ENCODE data around the gene GMDS.

The GMDS gene

DNA sequence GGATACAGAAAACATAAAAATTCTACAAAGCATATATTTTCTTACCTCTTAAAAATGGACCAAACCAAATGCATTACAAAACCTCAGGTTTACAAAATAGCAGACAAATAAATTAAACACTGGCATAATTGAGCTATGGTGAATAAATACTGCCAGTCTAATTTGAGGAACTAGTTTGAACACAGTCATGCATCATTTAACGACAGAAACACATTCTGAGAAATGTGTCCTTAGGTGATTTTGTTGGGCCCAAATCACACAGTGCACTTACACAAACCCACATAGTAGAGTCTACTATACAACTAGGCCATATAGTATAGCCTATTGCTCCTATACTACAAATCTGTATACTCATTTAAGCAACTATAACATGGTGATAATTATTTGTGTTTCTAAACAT, 420.1 kb downstream of the GMDS start:
- Histone ChIP-seq H3K4me3 (ENCODE audit: low read depth in 1 of 2, low read length in 2 of 2) (no peak overlapping the region), H3K79me2 (ENCODE audit: insufficient read depth, low read length) (no peaks in the 10 kb centered on the region), H4K20me1 (ENCODE audit: insufficient read depth, low read length) (no peaks in the 10 kb centered on the region), H3K4me2 (ENCODE audit: insufficient read depth, low read length) (no peak overlapping the region), H3K36me3 (ENCODE audit: insufficient read depth, low read length) (peaks cover 3% of the 10 kb centered on the region; the same call in 1 of the 2 replicates), H3K4me1 (ENCODE audit: insufficient read depth, low read length) (no peaks in the 10 kb centered on the region), H2AFZ (ENCODE audit: low read depth, low read length) (no peak overlapping the region), H3K27me3 (ENCODE audit: insufficient read depth, low read length, poor library complexity) (no peaks in the 10 kb centered on the region), H3K9ac (ENCODE audit: low read depth, low read length) (no peak overlapping the region), H3K9me3 (ENCODE audit: insufficient read depth, low read length, severe bottlenecking) (peaks cover 18% of the 10 kb centered on the region), H3K27ac (ENCODE audit: low read length) (no peak overlapping the region)
- no peak for ATAC-seq (ENCODE audit: insufficient read depth, low read depth)
- TF ChIP-seq EZH2 (IDR thresholded peaks at IDR 0.05; ENCODE audit: borderline replicate concordance, low read depth, low read length, severe bottlenecking): no peak
- TF ChIP-seq, protein P1, sequence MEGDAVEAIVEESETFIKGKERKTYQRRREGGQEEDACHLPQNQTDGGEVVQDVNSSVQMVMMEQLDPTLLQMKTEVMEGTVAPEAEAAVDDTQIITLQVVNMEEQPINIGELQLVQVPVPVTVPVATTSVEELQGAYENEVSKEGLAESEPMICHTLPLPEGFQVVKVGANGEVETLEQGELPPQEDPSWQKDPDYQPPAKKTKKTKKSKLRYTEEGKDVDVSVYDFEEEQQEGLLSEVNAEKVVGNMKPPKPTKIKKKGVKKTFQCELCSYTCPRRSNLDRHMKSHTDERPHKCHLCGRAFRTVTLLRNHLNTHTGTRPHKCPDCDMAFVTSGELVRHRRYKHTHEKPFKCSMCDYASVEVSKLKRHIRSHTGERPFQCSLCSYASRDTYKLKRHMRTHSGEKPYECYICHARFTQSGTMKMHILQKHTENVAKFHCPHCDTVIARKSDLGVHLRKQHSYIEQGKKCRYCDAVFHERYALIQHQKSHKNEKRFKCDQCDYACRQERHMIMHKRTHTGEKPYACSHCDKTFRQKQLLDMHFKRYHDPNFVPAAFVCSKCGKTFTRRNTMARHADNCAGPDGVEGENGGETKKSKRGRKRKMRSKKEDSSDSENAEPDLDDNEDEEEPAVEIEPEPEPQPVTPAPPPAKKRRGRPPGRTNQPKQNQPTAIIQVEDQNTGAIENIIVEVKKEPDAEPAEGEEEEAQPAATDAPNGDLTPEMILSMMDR (IDR thresholded peaks at IDR 0.05; ENCODE audit: borderline replicate concordance, extremely low read depth, low read length, poor library complexity, severe bottlenecking): no peak
- no peak for DNase-seq

DNA sequence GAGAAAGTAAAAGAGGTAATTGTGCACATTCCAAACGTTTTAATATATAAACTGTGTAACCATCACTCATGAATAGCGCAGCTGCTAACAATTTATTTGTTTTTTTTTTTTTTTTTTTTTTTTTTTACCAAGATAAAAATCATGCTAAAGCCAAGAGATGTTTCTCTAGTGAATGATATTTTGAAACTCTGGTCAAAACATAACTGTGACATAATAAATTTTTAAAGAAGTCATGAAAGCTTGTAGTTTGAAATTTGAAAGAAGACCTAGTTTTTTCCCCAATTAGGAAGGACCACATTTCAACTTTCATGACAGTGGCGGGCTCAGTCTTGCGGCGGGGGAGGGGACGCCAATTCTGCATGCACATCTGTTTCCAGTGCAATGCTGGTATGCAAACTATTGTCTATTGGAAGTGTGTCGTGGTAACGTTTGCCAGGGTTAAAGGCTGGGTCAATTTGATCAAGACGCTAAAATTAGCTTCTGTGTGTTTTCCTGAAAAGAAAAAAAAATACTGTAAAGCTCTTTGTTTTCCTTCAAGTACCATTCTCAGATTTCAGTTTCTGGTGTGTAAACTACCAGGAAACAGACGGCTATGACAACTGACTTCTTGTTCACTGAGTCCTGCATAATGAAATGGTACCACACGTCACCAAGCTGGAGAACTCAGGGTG, 423.8 kb downstream of the GMDS start:
- H3K4me1 ChIP-seq (ENCODE audit: insufficient read depth, low read length): no peaks in the 10 kb centered on the region
- no peak for DNase-seq
- H3K27me3 ChIP-seq (ENCODE audit: insufficient read depth, low read length, poor library complexity): no peaks in the 10 kb centered on the region

DNA sequence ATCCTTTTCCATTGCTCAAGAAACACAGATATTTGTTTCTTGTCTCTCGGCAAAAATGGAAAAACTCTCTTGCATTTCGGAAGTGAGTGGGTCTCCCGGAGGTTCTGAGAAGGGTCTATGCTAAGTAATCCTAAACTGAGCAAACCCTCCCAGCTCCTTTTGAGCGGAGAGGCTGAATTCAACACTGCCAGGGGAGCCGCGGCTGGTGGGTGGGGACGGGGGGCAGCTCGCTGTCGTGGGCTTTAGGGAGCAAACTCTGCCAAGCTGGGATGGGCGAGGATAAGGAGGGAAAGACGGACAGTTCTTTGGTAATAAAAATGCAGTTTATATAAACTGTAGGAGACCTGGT, 424.3 kb downstream of the GMDS start:
- Histone ChIP-seq H3K27me3 (ENCODE audit: insufficient read depth, low read length, poor library complexity) (no peaks in the 10 kb centered on the region), H4K20me1 (ENCODE audit: insufficient read depth, low read length) (no peaks in the 10 kb centered on the region), H3K9me3 (ENCODE audit: insufficient read depth, low read length, severe bottlenecking) (no peaks in the 10 kb centered on the region), H3K79me2 (ENCODE audit: insufficient read depth, low read length) (no peaks in the 10 kb centered on the region), H3K4me1 (ENCODE audit: insufficient read depth, low read length) (no peaks in the 10 kb centered on the region), H2AFZ (ENCODE audit: low read depth, low read length) (no peak overlapping the region), H3K4me3 (ENCODE audit: low read depth in 1 of 2, low read length in 2 of 2) (no peak overlapping the region), H3K9ac (ENCODE audit: low read depth, low read length) (no peak overlapping the region), H3K27ac (ENCODE audit: low read length) (no peak overlapping the region), H3K36me3 (ENCODE audit: insufficient read depth, low read length) (no peaks in the 10 kb centered on the region), H3K4me2 (ENCODE audit: insufficient read depth, low read length) (no peak overlapping the region)
- DNase-seq: no peak
- no peak for ATAC-seq (ENCODE audit: insufficient read depth, low read depth)
- TF ChIP-seq, protein P1 (IDR thresholded peaks at IDR 0.05; ENCODE audit: borderline replicate concordance, extremely low read depth, low read length, poor library complexity, severe bottlenecking): no peak
- no peak for TF ChIP-seq EZH2 (IDR thresholded peaks at IDR 0.05; ENCODE audit: borderline replicate concordance, low read depth, low read length, severe bottlenecking)

More for the DNA sequence above, 423.8 kb downstream of the GMDS start:
- Histone ChIP-seq H2AFZ (ENCODE audit: low read depth, low read length) (no peak overlapping the region), H3K9me3 (ENCODE audit: insufficient read depth, low read length, severe bottlenecking) (peaks cover under 1% of the 10 kb centered on the region), H3K4me2 (ENCODE audit: insufficient read depth, low read length) (no peak overlapping the region), H3K36me3 (ENCODE audit: insufficient read depth, low read length) (no peaks in the 10 kb centered on the region), H3K79me2 (ENCODE audit: insufficient read depth, low read length) (no peaks in the 10 kb centered on the region), H4K20me1 (ENCODE audit: insufficient read depth, low read length) (no peaks in the 10 kb centered on the region), H3K27ac (ENCODE audit: low read length) (no peak overlapping the region), H3K4me3 (ENCODE audit: low read depth in 1 of 2, low read length in 2 of 2) (no peak overlapping the region), H3K9ac (ENCODE audit: low read depth, low read length) (no peak overlapping the region)
- TF ChIP-seq EZH2 (IDR thresholded peaks at IDR 0.05; ENCODE audit: borderline replicate concordance, low read depth, low read length, severe bottlenecking): no peak
- TF ChIP-seq, protein P1 (IDR thresholded peaks at IDR 0.05; ENCODE audit: borderline replicate concordance, extremely low read depth, low read length, poor library complexity, severe bottlenecking): no peak
- ATAC-seq (ENCODE audit: insufficient read depth, low read depth): no peak

Measured in DND-41 (cell line).